A204.1 (cell line): ENCODE results near the gene EDC4.
"Not testable (repeated sequence)": the region's sequence is repeated elsewhere in the genome, so short reads cannot be mapped to it uniquely, and the experiment has no call there.

Experiments
- FAIRE-seq: peaks from 2 replicates; lab custom pipeline; 2012; peaks lifted over from hg19 to GRCh38; lab: Jason Lieb, UNC

The EDC4 gene, protein sequence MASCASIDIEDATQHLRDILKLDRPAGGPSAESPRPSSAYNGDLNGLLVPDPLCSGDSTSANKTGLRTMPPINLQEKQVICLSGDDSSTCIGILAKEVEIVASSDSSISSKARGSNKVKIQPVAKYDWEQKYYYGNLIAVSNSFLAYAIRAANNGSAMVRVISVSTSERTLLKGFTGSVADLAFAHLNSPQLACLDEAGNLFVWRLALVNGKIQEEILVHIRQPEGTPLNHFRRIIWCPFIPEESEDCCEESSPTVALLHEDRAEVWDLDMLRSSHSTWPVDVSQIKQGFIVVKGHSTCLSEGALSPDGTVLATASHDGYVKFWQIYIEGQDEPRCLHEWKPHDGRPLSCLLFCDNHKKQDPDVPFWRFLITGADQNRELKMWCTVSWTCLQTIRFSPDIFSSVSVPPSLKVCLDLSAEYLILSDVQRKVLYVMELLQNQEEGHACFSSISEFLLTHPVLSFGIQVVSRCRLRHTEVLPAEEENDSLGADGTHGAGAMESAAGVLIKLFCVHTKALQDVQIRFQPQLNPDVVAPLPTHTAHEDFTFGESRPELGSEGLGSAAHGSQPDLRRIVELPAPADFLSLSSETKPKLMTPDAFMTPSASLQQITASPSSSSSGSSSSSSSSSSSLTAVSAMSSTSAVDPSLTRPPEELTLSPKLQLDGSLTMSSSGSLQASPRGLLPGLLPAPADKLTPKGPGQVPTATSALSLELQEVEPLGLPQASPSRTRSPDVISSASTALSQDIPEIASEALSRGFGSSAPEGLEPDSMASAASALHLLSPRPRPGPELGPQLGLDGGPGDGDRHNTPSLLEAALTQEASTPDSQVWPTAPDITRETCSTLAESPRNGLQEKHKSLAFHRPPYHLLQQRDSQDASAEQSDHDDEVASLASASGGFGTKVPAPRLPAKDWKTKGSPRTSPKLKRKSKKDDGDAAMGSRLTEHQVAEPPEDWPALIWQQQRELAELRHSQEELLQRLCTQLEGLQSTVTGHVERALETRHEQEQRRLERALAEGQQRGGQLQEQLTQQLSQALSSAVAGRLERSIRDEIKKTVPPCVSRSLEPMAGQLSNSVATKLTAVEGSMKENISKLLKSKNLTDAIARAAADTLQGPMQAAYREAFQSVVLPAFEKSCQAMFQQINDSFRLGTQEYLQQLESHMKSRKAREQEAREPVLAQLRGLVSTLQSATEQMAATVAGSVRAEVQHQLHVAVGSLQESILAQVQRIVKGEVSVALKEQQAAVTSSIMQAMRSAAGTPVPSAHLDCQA (N-terminal part only)

DNA sequence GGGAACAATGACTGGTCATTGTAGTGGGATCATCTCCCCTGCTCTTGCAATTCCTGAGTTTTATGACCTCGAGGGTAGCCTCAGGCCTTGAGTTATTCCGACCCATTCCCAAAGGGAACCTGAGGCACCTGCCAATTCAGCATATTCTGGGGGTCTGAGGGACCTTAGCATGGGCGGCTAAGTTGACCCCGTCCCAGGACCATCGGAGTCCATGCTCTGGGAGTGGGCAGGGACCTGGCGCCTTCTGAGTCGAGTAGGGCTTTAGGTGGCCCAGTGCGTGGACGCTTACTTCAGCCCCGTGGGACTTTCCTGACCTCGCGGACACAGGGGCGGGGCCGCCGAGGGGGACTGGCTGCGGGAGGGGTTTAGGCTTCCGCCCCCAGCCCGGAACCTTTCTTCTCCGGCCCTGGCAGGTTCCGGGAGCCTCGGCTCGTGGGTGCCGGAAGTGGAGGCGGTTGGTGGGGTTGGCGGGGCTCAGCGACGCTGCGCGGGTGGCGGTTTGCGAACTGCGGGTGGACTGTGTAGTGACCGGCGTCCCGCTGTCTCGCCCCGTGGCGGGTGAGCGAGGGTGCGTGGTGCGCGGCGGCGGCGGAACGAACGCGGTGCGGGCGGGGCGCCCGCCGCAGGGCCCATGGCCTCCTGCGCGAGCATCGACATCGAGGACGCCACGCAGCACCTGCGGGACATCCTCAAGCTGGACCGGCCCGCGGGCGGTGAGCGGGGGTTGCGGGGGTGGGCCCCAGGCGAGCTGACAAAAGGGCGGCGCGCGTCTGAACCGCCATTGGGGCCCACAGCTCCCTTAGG is at the start of gene EDC4:
Gene EDC4, plus strand, starts transcription at position 422 of the 804 bp plus-strand sequence. Its CDS starts 210 bp downstream, at position 632.
- FAIRE-seq = no peak

DNA sequence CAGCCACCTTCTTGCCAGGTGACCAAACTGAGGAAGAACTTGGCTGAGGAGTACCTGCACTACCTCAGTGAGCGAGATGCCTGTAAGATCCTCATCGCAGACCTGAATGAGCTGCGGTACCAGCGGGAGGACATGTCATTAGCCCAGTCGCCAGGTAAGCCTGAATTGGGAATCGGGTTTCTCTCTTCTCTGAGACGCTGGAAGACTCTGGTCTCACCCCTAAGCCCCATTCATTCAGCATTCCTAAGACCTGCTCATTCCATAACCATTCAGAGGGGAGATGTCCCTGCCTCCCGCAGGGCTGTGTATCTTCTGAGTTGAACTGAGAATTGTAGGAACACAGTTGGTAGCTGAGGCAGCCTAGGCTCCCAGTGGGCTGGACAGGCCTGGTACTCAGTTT is 47.7 kb upstream of the EDC4 start:
- FAIRE-seq = no peak

DNA sequence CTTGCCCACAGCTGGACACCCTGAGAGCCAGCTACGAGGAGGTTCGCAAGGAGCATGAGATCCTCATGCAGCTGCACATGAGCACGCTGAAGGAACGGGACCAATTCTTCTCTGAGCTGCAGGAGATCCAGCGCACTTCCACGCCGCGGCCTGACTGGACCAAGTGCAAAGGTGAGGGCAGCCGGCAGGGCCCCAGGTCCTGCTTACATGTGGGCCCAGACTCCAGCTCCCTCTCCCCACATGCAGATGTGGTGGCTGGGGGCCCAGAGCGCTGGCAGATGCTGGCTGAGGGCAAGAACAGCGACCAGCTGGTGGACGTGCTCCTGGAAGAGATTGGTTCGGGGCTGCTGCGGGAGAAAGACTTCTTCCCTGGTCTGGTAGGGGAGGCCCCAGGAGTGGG is 46.9 kb upstream of the EDC4 start:
- FAIRE-seq = no peak

DNA sequence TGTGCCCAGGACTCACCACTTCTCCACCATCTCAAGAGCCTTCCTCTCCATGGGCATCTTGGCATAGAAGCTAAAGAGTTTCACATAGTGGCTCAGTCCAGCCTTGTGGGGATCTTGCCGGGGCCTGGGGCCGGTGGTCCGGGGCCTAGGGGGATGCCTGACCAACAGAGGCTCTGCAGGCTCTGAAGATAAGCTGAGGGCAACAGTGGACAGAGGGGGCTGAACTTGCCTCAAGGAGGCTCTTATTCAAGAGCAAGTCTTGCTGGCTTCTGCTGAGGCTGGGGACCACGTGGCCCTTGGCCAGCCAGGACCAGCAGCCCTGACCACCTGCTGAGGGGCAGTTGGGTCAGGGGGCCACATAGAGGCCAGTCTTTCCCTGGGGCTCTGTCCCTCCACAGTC is 44.2 kb upstream of the EDC4 start:
- FAIRE-seq = no peak

DNA sequence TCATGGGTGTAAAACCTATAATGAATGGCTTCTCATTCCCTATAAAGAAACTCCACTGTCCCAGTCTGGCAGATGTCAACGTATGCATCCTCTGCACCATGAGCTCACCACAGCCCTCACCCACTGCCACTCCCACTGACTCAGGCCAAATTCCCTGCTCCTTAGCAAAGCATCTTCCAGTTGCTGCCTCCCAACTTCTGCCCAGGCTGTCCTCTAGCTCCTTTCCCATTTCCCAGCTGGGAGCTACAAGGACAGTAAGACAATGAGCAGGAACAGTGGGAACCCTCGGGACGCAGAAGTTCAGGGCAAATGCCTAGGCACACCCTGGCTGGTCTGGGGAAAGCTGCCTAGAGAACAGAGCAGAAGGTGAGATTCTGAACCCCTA is 39.8 kb upstream of the EDC4 start:
- no peak for FAIRE-seq

DNA sequence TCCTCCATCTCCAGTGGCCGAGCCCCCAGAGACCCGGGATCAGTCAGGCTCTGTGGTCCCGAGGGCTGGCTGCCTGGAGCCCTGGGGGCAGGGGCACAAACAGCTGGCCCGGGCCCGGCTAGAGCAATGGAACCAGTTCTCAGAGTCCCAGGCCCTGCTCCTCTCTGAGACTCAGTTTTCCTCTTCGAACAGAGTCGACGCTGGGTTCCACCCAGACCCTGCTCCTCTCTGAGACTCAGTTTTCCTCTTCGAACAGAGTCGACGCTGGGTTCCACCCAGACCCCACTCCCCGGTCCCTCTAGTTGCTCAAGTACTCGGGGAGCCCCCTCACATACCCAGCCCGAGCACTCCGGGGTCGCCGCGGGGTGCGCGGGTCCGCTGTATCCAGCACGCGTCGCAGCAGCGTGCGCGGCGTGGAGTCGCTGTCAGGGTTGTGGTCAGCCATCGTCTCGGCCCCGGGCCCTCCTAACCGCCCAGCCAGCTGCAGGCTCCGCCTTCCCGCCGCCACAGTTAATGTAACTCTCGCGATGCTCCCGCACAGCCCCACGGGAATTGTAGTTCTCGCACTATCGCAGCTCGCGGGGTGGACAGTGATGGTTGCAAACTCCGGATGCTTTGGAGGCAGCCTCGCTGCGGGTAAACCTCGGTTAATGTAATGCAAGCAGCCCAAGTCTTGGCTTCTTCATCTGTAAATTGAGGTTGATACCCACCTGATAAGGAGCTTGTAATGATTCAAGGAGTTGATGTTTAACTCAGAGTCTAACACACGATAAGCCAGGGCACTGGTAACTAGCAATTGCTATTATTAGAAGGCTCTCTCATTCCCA is 39.2 kb upstream of the EDC4 start:
- FAIRE-seq = no peak

DNA sequence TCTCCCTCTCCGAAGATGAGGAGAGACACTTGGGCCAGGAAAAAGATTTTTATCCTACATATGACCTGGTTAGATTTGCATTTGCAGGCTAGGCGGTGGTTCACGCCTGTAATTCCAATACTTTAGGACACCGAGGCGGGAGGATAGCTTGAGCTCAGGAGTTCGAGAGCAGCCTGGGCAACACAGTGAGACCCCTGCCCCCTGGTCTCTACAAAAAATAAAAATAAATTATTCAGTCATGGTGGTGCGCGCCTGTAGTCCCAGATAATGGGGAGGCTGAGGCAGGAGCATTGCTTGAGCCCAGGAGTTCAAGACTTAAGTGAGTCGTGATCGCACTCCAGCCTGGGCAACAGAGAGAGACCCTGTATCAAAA is 38.6 kb upstream of the EDC4 start:
- FAIRE-seq = no peak

DNA sequence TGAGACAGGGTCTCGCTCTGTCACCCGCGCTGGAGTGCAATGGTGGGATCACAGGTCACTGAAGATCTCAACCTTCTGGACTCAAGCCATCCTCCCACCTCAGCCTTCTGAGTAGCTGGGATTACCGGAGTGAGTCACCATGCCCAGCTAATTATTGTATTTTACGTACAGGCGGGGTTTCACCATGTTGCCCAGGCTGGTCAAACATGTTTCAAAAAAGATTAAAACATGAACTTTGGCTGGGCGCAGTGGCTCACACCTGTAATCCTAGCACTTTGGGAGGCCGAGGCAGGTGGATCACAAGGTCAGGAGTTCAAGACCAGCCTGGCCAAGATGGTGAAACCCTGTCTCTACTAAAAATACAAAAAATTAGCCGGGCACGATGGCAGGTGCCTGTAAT is 35.7 kb upstream of the EDC4 start:
- FAIRE-seq = not testable (repeated sequence)

DNA sequence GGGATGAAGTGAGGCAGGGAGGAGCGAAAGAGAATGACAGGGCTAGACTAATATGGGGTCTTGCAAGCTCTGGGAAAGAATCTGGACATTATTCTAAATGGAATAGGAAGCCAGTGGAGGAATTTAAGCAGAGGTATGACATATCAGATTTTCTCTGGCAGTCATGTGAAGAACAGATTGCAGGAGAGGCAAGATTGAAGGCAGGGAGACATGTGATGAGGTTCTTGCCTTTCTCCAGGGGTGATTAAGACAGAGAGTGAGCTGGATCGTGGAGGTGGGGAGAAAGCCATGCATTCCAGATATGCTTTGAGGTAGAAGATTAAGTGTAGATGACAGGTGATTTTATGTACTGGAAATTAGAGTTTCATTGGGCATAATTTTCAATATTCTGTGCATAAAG is 35.0 kb upstream of the EDC4 start:
- no peak for FAIRE-seq

DNA sequence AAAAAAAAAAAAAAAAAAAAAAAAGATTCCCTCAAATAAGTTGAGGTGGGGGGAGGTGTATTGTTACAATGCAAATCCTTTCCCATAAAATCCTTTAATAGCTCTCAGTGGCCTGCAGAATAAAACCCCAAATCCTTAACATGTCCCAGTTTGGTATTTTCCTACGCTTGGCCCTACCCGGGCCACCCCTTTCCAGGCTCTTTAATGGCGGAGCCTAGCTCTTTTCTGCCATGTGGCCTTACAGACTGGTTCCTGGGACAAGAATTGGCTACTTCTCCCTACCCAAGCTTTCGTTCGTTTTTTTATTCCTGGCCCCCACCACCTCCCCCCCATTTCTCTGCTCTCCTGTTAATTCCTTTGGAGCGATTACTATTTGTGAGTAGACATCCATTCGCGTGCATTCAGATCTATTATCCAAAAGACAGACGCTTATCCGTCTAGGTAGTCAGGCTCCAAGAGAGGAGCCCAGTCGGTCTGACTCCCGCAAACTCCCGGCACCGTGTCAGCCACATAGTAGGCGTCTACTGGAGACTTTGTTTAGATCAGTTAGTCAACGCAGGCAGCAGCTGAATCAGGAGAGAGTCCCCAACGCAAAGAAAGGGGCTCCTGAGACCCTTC is 31.5 kb upstream of the EDC4 start:
- FAIRE-seq = no peak

DNA sequence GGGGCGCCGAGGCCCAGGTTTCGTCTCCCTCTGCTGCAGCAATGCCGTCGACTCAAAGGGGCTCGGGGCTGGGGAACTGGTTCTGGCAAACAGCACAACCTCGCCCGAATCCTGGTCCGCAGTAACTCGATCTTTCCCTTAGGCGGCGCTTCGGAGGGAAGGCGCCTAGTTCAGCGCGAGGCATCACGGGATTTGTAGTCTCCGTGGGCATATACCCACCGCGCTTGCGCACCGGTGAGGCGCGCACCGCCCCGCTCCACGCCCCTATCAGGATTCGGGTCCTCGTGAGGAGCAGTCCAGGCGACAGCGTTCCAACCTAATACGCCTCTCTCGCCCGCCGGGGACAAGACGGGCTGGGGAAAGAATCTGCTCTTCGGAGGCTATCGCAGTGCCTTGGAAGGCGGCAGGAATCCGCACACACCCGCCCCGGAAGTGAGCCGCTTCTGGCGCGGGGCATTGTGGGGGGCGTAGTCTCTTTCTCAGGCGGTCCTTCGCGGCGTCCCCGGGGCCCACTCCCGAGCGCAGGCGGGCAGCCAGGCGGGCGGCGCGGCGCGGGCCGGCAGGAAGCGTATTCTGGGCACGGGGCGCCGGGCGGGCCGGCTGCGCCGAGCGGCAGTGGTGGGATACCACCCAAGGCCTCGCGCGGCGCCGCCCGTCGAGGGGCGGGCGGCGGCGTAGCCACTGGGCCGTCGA is 30.9 kb upstream of the EDC4 start, which contains the start of gene THAP11:
Gene THAP11, plus strand, starts transcription at position 505 of the 693 bp plus-strand sequence. CDS start 235 bp downstream, outside the sequence.
- no peak for FAIRE-seq

DNA sequence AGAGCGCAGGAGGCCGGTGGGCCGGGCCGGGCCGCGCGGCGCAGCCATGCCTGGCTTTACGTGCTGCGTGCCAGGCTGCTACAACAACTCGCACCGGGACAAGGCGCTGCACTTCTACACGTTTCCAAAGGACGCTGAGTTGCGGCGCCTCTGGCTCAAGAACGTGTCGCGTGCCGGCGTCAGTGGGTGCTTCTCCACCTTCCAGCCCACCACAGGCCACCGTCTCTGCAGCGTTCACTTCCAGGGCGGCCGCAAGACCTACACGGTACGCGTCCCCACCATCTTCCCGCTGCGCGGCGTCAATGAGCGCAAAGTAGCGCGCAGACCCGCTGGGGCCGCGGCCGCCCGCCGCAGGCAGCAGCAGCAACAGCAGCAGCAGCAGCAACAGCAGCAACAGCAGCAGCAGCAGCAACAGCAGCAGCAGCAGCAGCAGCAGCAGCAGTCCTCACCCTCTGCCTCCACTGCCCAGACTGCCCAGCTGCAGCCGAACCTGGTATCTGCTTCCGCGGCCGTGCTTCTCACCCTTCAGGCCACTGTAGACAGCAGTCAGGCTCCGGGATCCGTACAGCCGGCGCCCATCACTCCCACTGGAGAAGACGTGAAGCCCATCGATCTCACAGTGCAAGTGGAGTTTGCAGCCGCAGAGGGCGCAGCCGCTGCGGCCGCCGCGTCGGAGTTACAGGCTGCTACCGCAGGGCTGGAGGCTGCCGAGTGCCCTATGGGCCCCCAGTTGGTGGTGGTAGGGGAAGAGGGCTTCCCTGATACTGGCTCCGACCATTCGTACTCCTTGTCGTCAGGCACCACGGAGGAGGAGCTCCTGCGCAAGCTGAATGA is 30.1 kb upstream of the EDC4 start:
- FAIRE-seq = no peak

DNA sequence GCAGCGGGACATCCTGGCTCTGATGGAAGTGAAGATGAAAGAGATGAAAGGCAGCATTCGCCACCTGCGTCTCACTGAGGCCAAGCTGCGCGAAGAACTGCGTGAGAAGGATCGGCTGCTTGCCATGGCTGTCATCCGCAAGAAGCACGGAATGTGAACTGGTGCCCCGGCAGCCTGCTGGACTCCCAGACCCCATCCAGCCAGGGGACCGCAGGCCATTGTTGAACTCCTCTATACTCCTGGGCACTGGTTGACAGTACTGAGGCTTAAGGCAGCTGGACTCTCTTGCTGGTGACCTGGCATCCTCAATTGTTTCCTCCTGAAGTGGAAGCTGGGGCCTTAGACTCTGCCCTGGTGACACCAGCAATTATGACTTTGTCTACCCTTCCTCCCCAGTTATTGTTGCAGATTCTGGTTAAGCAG is 29.5 kb upstream of the EDC4 start:
- FAIRE-seq = no peak

DNA sequence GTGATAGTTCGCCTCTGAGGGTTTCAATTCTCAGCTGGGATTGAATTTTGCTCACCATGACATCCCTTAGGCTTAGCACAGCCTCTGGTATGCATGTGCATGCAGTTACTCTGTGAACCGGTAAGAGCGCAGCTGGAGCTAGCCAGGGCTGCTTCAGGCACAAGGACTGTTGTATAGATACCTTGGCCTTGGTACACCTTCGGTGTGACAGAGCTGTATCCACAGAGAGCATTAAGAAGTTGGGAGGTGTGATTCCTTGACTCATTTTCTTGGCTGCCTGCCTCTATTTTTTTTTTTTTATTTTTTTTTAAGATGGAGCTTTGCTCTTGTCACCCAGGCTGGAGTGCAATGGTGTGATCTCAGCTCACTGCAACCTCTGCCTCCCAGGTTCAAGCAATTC is 28.4 kb upstream of the EDC4 start:
- no peak for FAIRE-seq

DNA sequence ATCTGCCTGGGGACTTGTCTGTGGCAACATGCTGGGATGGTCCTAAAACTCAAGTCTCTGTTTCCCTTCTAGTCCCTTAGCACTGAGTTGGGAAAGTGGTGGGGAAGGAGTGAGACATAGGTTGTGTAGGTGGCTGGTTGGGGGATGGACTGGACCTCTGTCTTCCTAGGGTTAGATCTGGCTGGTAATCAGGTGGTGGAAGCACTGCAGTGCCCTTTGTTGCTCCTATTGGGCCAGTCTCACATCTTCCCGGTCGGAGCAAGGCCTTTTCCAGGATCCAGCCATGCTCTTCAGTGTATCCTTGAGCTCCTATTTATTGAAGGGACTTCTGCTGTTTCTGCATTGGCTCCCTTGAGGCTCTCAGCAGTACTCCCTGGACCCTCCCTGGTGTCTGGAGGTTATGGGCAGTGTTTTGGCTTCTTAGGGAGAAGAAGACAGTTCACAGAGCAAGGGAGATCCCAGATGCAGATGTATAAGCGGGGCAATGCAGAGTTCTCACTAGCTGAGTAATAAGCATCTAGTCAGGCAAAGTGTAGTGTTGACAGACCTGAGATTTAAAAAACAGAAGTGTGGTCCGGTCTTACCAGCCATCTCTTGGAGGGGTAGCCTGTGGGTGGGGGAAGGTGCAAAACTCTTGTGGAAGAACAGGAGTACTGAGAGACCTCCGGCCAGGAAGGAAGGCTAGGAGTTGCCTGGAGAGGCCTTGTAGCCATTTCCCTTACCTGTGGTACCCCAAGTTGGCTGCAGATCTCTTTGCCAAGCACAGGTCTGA is 27.4 kb upstream of the EDC4 start:
- FAIRE-seq = no peak

DNA sequence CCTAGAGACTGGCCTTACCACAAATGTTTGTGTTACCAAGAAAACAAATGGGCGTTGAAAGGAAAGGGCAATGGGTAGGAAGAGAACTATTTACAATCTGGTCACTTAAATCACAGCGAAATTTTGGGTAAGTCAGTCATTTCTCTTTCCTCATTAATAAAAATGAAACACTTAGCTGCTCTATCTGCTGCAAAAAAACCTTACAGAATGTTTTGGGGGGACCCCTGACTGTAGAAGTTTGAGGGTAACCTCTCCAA is 26.9 kb upstream of the EDC4 start:
- FAIRE-seq = no peak

DNA sequence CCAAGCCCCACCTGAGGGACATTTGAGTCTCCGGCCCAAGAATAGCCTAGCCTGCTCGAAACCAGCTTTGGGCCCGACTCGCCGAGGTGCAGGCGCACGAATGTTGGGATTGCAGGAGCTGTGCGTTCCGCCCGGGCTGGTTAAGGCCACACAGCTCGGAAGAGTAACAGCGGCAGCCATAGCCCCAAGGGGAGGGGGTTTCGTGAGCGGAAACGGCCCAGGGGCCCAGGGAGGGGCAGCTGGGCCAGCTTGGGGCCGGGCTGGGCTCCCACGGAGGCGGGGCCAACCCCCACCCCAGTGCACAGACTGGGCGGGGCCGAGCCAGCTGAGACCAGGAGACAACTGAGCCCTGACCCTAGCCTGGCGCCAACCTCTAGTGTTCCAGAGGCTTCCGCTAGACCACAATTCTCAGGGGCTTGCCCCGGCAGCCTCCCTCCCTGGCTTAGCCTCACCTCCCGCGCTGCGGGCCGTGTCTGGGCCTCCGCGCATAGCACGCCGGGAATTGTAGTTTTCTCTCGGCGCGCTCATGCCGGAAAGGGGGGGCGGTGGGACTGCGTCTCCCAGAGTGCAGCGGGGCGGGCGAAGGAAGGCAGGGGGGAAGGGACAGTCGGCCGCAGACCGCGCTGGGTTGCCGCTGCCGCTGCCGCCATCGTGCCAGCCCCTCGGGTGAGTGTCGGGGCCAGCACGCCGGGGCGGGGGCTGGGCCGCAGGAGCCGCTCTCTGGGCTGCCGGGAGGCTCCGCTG is 26.4 kb upstream of the EDC4 start, which contains the start of gene NUTF2:
Gene NUTF2, plus strand, starts transcription at position 614 of the 744 bp plus-strand sequence. CDS start 18,198 bp downstream, outside the sequence.
- peak; percentile 65 for FAIRE-seq
